Measurements from ENCODE around the gene FAM83D. TPM values are rescaled to one million over a fixed set of nuclear protein-coding genes. Genes with fewer than 3 reads are reported as not detected.
A peak's percentile ranks its signal among the peaks of the same experiment; 100 is the strongest.

Gene FAM83D
- total RNA-seq, 1 experiment from 2014 or later, result 66.9 TPM

DNA sequence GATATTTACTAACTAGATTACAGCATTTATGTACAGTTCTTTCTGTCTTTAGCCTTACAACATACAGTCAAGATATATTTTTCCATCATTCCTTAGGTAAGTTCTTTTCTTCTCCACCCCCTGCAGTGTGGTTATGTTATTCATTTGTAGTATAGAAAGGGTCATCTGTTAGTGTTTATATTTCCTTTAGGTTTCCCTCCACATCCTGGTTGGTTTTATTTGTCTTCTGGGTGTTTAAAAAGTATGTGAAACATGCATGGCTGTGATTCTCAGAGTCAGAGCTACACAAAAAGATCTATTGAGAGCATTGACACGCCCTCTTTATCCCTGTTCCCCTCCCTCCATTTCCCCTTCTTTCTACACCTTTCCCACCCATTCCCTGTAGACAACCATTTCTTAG is 56.1 kb downstream of the FAM83D start:
- Mint-ChIP-seq H3K27ac (peak overlapping the region; percentile 39), H3K27me3 (ENCODE audit: low read depth) (no peaks in the 10 kb centered on the region), H3K9me3 (no peaks in the 10 kb centered on the region), H3K36me3 (peaks cover 9% of the 10 kb centered on the region), H3K4me3 (no peak overlapping the region), H3K4me1 (peaks cover 9% of the 10 kb centered on the region)
- ATAC-seq, result no peak
- no peak for DNase-seq (ENCODE audit: low spot score)
- POLR2A ChIA-PET, result no interaction called here
- CTCF ChIA-PET, result no interaction called here
- TF ChIP-seq ZNF219 (CRISPR knock-in tag; IDR thresholded peaks at IDR 0.05; ENCODE audit: borderline replicate concordance), result no peak
- no peak for TF ChIP-seq FOXK1 (CRISPR knock-in tag; IDR thresholded peaks at IDR 0.05)
- no peak for TF ChIP-seq ZNF396 (CRISPR knock-in tag; IDR thresholded peaks at IDR 0.05; ENCODE audit: borderline replicate concordance)
- TF ChIP-seq ZNF671 (CRISPR knock-in tag; IDR thresholded peaks at IDR 0.05), result no peak
- no peak for TF ChIP-seq NFYB (CRISPR knock-in tag; conservative IDR thresholded peaks at IDR 0.05; ENCODE audit: low read depth)
- TF ChIP-seq, protein P1, sequence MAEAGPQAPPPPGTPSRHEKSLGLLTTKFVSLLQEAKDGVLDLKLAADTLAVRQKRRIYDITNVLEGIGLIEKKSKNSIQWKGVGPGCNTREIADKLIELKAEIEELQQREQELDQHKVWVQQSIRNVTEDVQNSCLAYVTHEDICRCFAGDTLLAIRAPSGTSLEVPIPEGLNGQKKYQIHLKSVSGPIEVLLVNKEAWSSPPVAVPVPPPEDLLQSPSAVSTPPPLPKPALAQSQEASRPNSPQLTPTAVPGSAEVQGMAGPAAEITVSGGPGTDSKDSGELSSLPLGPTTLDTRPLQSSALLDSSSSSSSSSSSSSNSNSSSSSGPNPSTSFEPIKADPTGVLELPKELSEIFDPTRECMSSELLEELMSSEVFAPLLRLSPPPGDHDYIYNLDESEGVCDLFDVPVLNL (CRISPR knock-in tag; IDR thresholded peaks at IDR 0.05; ENCODE audit: borderline replicate concordance, low read depth), result no peak
- TF ChIP-seq, protein P2, sequence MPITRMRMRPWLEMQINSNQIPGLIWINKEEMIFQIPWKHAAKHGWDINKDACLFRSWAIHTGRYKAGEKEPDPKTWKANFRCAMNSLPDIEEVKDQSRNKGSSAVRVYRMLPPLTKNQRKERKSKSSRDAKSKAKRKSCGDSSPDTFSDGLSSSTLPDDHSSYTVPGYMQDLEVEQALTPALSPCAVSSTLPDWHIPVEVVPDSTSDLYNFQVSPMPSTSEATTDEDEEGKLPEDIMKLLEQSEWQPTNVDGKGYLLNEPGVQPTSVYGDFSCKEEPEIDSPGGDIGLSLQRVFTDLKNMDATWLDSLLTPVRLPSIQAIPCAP (CRISPR knock-in tag; IDR thresholded peaks at IDR 0.05), result no peak
- TF ChIP-seq, protein P3, sequence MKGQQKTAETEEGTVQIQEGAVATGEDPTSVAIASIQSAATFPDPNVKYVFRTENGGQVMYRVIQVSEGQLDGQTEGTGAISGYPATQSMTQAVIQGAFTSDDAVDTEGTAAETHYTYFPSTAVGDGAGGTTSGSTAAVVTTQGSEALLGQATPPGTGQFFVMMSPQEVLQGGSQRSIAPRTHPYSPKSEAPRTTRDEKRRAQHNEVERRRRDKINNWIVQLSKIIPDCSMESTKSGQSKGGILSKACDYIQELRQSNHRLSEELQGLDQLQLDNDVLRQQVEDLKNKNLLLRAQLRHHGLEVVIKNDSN (CRISPR knock-in tag; IDR thresholded peaks at IDR 0.05), result no peak
- no peak for TF ChIP-seq JUN (CRISPR knock-in tag; IDR thresholded peaks at IDR 0.05)
- TF ChIP-seq ZNF263 (CRISPR knock-in tag; IDR thresholded peaks at IDR 0.05; ENCODE audit: low read depth), result no peak
- TF ChIP-seq, protein P4, sequence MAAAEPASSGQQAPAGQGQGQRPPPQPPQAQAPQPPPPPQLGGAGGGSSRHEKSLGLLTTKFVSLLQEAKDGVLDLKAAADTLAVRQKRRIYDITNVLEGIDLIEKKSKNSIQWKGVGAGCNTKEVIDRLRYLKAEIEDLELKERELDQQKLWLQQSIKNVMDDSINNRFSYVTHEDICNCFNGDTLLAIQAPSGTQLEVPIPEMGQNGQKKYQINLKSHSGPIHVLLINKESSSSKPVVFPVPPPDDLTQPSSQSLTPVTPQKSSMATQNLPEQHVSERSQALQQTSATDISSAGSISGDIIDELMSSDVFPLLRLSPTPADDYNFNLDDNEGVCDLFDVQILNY (CRISPR knock-in tag; IDR thresholded peaks at IDR 0.05), result no peak
- TF ChIP-seq NFATC4 (CRISPR knock-in tag; IDR thresholded peaks at IDR 0.05), result no peak
- TF ChIP-seq, protein P5, sequence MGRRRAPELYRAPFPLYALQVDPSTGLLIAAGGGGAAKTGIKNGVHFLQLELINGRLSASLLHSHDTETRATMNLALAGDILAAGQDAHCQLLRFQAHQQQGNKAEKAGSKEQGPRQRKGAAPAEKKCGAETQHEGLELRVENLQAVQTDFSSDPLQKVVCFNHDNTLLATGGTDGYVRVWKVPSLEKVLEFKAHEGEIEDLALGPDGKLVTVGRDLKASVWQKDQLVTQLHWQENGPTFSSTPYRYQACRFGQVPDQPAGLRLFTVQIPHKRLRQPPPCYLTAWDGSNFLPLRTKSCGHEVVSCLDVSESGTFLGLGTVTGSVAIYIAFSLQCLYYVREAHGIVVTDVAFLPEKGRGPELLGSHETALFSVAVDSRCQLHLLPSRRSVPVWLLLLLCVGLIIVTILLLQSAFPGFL (CRISPR knock-in tag; IDR thresholded peaks at IDR 0.05; ENCODE audit: borderline replicate concordance), result no peak
- TF ChIP-seq ZNF121 (CRISPR knock-in tag; IDR thresholded peaks at IDR 0.05), result no peak
- TF ChIP-seq, protein P6, sequence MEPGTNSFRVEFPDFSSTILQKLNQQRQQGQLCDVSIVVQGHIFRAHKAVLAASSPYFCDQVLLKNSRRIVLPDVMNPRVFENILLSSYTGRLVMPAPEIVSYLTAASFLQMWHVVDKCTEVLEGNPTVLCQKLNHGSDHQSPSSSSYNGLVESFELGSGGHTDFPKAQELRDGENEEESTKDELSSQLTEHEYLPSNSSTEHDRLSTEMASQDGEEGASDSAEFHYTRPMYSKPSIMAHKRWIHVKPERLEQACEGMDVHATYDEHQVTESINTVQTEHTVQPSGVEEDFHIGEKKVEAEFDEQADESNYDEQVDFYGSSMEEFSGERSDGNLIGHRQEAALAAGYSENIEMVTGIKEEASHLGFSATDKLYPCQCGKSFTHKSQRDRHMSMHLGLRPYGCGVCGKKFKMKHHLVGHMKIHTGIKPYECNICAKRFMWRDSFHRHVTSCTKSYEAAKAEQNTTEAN (CRISPR knock-in tag; IDR thresholded peaks at IDR 0.05), result no peak

DNA sequence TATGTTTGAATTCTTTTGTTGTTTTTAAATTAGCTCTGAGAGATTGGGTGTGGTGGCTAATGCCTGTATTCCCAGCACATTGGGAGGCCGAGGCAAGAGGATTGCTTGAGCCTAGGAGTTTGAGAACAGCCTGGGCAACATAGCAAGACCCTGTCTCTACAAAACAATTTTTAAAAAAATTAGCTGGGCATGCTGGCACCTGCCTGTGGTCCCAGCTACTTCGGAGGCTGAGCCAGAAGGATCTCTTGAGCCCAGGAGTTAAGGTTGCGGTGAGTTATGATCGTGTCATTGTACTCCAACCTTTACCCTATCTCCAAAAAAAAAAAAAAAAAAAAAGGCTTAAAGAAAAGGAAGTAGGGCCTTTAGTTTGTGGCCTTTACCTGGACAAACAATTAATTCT is 58.8 kb downstream of the FAM83D start:
- Mint-ChIP-seq H3K9me3 (no peaks in the 10 kb centered on the region), H3K27me3 (ENCODE audit: low read depth) (no peaks in the 10 kb centered on the region), H3K27ac (no peak overlapping the region; the same call in 1 of the 2 replicates), H3K4me1 (peaks cover 17% of the 10 kb centered on the region), H3K4me3 (no peak overlapping the region), H3K36me3 (peaks cover 30% of the 10 kb centered on the region)
- CTCF ChIA-PET, result no interaction called here
- TF ChIP-seq ZNF317 (CRISPR knock-in tag; IDR thresholded peaks at IDR 0.05; ENCODE audit: borderline replicate concordance, low read depth) (no peak), ZNF121 (CRISPR knock-in tag; IDR thresholded peaks at IDR 0.05) (peak; percentile 66; the same call in 1 of the 2 replicates), TEAD1 (CRISPR knock-in tag; IDR thresholded peaks at IDR 0.05) (no peak), SMAD4 (CRISPR knock-in tag; IDR thresholded peaks at IDR 0.05) (no peak), ESRRA (CRISPR knock-in tag; IDR thresholded peaks at IDR 0.05; ENCODE audit: borderline replicate concordance) (no peak)
- TF ChIP-seq, protein P7, sequence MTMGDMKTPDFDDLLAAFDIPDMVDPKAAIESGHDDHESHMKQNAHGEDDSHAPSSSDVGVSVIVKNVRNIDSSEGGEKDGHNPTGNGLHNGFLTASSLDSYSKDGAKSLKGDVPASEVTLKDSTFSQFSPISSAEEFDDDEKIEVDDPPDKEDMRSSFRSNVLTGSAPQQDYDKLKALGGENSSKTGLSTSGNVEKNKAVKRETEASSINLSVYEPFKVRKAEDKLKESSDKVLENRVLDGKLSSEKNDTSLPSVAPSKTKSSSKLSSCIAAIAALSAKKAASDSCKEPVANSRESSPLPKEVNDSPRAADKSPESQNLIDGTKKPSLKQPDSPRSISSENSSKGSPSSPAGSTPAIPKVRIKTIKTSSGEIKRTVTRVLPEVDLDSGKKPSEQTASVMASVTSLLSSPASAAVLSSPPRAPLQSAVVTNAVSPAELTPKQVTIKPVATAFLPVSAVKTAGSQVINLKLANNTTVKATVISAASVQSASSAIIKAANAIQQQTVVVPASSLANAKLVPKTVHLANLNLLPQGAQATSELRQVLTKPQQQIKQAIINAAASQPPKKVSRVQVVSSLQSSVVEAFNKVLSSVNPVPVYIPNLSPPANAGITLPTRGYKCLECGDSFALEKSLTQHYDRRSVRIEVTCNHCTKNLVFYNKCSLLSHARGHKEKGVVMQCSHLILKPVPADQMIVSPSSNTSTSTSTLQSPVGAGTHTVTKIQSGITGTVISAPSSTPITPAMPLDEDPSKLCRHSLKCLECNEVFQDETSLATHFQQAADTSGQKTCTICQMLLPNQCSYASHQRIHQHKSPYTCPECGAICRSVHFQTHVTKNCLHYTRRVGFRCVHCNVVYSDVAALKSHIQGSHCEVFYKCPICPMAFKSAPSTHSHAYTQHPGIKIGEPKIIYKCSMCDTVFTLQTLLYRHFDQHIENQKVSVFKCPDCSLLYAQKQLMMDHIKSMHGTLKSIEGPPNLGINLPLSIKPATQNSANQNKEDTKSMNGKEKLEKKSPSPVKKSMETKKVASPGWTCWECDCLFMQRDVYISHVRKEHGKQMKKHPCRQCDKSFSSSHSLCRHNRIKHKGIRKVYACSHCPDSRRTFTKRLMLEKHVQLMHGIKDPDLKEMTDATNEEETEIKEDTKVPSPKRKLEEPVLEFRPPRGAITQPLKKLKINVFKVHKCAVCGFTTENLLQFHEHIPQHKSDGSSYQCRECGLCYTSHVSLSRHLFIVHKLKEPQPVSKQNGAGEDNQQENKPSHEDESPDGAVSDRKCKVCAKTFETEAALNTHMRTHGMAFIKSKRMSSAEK (CRISPR knock-in tag; IDR thresholded peaks at IDR 0.05; ENCODE audit: borderline replicate concordance), result no peak
- POLR2A ChIA-PET, result interaction anchor here (1.9 kb wide), 1 partner anchor 23 kb away, joined by 5 read pairs; the partner anchor contains the start of gene DHX35
- DNase-seq (ENCODE audit: low spot score) (no peak), ATAC-seq (no peak)
